ENCODE data around the gene PCBP3. TPM values are rescaled to one million over a fixed set of nuclear protein-coding genes. Genes with fewer than 3 reads are reported as not detected.
"Not testable (repeated sequence)": the region's sequence is repeated elsewhere in the genome, so short reads cannot be mapped to it uniquely, and the experiment has no call there.

The PCBP3 gene
- total RNA-seq, 2 experiments from 2014 or later, result 1.3 to 2.2 TPM

DNA sequence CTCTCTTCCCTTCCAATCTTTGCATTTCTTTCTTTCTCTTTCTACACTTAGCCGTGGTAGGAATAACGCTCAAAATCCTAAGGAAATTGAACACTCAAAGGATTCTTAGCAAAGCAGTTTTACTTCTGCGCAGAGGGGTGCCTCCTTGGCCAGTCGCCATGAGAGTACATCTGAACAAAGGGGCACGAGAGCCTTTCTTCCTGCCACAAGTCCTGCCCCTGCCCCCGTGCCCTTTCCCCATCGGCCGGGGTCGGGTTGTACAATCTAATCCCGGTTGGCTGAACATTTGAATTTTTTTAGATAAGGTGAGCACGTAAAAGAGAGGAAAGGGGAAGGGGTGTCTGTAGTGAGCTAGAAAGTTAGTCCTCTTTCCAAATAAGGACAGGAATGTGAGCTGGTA, 309.4 kb downstream of the PCBP3 start:
- DNase-seq (no peak), ATAC-seq (no peak)
- Mint-ChIP-seq H3K27ac (no peak overlapping the region), H3K4me3 (no peak overlapping the region), H3K27me3 (peaks cover 14% of the 10 kb centered on the region), H3K36me3 (no peaks in the 10 kb centered on the region), H3K4me1 (no peaks in the 10 kb centered on the region), H3K9me3 (ENCODE audit: low read depth) (no peaks in the 10 kb centered on the region)
- CTCF ChIA-PET, result no interaction called here

DNA sequence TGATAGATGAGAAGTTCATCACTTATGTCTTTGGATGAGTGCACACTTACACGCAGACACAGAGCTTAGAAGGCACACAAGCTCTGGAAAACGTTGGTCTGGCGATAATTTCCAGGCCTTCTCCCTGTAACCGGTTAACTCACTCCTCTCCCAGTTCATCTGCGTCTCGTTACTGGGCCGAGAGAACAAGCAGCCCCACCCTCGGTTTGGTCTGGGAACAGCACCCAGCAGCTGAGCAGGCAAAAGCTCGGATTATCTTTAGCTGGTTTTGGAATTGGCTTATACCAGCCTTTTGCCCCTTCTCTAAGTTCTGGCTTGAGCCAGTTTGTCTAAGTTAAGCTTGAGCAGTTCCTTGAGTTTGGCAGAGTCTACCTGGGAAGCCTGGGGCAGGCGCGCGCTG, 310.7 kb downstream of the PCBP3 start:
- H3K4me3 Mint-ChIP-seq, result no peak overlapping the region
- no peak for ATAC-seq
- no peak overlapping the region for H3K27ac Mint-ChIP-seq
- peaks cover 26% of the 10 kb centered on the region for H3K27me3 Mint-ChIP-seq
- H3K36me3 Mint-ChIP-seq, result no peaks in the 10 kb centered on the region
- CTCF ChIA-PET, result interaction anchor here (1.0 kb wide), 1 partner anchor 19 kb away, joined by 4 read pairs; no protein-coding TSS in a partner anchor
- no peaks in the 10 kb centered on the region for H3K9me3 Mint-ChIP-seq (ENCODE audit: low read depth)
- H3K4me1 Mint-ChIP-seq, result no peaks in the 10 kb centered on the region
- DNase-seq, result no peak

DNA sequence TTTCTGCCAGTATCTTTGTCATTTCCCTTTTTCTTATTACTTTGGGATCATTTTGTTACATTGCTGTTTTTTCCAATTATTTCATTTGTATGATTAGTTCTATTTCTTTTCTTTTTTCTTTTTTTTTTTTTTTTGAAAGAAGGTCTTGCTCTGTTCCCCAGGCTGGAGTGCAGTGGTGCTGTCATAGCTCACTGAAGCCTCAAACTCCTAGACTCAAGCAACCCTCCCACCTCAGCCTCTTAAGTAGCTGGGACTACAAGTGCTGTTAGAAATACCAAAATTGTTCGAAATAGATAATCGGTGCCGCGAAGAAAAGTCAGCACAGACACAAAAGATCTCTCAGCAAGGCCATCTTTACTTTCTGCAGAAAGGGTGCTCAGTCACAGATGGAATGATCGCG, 311.4 kb downstream of the PCBP3 start:
- H3K36me3 Mint-ChIP-seq, result no peaks in the 10 kb centered on the region
- peaks cover 26% of the 10 kb centered on the region for H3K27me3 Mint-ChIP-seq
- DNase-seq (no peak), ATAC-seq (no peak)
- no peaks in the 10 kb centered on the region for H3K9me3 Mint-ChIP-seq (ENCODE audit: low read depth)
- no peaks in the 10 kb centered on the region for H3K4me1 Mint-ChIP-seq
- no peak overlapping the region for H3K4me3 Mint-ChIP-seq
- H3K27ac Mint-ChIP-seq, result no peak overlapping the region
- CTCF ChIA-PET, result interaction anchor here (1.0 kb wide), 1 partner anchor 16 kb away, joined by 3 read pairs; no protein-coding TSS in a partner anchor

DNA sequence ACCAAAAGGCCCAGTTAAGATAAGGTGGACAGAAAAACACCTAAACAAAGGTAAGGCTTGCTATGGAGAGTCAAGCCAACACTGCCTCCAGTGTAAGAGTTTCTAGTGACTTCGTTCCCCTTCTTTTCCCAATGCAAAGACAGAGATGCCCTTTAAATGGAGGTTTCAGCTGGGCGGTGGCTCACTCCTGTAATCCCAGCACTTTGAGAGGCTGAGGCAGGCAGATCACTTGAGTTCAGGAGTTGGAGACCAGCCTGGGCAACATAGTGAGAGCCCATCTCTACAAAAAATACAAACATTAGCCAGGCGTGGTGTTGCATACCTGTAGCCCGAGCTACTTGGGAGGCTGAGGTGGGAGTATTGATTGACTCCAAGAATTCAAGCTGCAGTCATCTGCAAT, 314.0 kb downstream of the PCBP3 start:
- Mint-ChIP-seq H3K9me3 (ENCODE audit: low read depth) (peaks cover 3% of the 10 kb centered on the region), H3K4me1 (no peaks in the 10 kb centered on the region), H3K4me3 (no peak overlapping the region), H3K27ac (no peak overlapping the region), H3K27me3 (peaks cover 34% of the 10 kb centered on the region), H3K36me3 (peaks cover 3% of the 10 kb centered on the region)
- CTCF ChIA-PET, result interaction anchor here (2.0 kb wide), 1 partner anchor 13 kb away, joined by 4 read pairs; no protein-coding TSS in a partner anchor
- ATAC-seq (no peak), DNase-seq (no peak)

DNA sequence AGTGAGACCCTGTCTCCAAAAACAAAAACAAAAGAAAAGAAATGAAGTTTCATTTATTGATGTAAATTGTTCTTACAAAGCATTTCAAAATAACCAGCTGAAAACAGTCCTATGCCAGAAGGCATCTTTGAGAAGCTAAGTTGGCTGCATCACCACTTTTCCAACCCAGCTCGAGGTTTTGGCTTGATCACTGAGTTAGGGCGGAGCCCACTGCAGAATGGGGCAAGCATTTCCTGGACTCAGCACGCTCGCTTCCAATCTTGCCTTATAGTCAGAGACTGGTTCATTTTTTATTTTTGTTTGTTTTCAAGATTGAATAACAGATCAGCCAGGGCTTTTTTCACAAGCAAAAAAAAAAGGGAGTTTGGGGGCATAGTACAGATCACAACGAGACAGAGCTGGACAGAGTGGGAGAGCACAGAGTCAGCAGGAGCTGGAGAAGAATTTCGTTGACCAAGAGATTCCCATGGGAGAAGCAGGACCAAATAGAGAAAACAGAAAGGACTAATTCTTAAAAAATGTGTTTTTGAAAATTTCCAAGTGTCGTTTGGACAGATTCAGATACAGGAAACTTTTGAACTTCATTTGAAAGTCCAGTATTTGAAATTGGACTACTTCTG, 314.6 kb downstream of the PCBP3 start:
- no peak overlapping the region for H3K4me3 Mint-ChIP-seq
- H3K27me3 Mint-ChIP-seq, result peaks cover 31% of the 10 kb centered on the region
- no peak overlapping the region for H3K27ac Mint-ChIP-seq
- H3K36me3 Mint-ChIP-seq, result peaks cover 3% of the 10 kb centered on the region
- DNase-seq (no peak), ATAC-seq (no peak)
- H3K9me3 Mint-ChIP-seq (ENCODE audit: low read depth), result peaks cover 6% of the 10 kb centered on the region
- CTCF ChIA-PET, result interaction anchor here (2.0 kb wide), 1 partner anchor 13 kb away, joined by 4 read pairs; no protein-coding TSS in a partner anchor
- H3K4me1 Mint-ChIP-seq, result no peaks in the 10 kb centered on the region

- Mint-ChIP-seq H3K27ac (no peak overlapping the region), H3K4me1 (no peaks in the 10 kb centered on the region), H3K9me3 (ENCODE audit: low read depth) (peaks cover 11% of the 10 kb centered on the region), H3K36me3 (peaks cover 3% of the 10 kb centered on the region), H3K27me3 (peaks cover 34% of the 10 kb centered on the region), H3K4me3 (no peak overlapping the region)
- CTCF ChIA-PET, result interaction anchor here (0.6 to 2.0 kb wide), 2 partner anchors 12 to 496 kb away, joined by 3 to 4 read pairs; no protein-coding TSS in a partner anchor
- DNase-seq, result no peak
- ATAC-seq, result no peak
Measured at GRCh38 chr21:45959182-45959581, 315.7 kb downstream of the PCBP3 start.

DNA sequence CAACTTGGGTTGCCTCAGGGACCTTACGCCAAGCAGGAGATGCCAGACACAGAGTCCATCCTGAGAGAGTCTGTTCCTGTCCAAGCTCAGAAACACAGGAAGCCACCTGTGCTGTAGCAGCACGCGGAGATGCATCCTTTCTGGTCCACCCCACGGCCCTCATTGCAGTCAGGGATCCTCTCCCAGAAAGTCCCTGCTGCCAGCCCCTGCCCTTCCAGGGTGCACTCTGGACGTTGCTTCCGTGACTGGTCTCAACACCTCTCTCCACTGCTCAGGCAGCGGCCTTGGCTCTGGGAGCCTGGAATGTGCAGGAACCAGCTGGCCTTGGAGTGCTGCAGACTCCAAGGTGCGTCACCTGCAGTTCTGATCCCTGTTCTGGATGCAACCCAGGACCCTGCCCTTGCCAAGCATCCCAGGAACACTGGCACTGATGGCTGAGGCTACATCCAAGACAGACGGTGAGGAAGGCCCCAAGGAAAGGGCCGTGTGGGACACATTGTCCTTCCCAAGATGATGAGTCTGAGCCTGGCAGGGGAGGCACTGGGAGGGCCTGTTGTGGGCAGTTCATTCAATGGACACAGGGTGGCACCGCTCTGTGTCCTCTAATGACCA, 316.4 kb downstream of the PCBP3 start:
- no peak overlapping the region for H3K4me3 Mint-ChIP-seq
- ATAC-seq (no peak), DNase-seq (no peak)
- H3K27me3 Mint-ChIP-seq, result peaks cover 36% of the 10 kb centered on the region
- CTCF ChIA-PET, result interaction anchor here (0.6 kb wide), 1 partner anchor 495 kb away, joined by 3 read pairs; no protein-coding TSS in a partner anchor
- H3K9me3 Mint-ChIP-seq (ENCODE audit: low read depth), result peaks cover 12% of the 10 kb centered on the region
- no peaks in the 10 kb centered on the region for H3K4me1 Mint-ChIP-seq
- no peak overlapping the region for H3K27ac Mint-ChIP-seq
- H3K36me3 Mint-ChIP-seq, result peaks cover 3% of the 10 kb centered on the region

GRCh38 chr21:45961408-45961807, 317.9 kb downstream of the PCBP3 start:
- Mint-ChIP-seq H3K9me3 (ENCODE audit: low read depth) (peaks cover 12% of the 10 kb centered on the region), H3K27me3 (peaks cover 28% of the 10 kb centered on the region)
- DNase-seq, H3K4me3 Mint-ChIP-seq, H3K27ac Mint-ChIP-seq, H3K4me1 Mint-ChIP-seq, CTCF ChIA-PET, ATAC-seq, H3K36me3 Mint-ChIP-seq: not testable (repeated sequence)

GRCh38 chr21:45962531-45963231, 319.2 kb downstream of the PCBP3 start:
- DNase-seq (no peak), ATAC-seq (no peak)
- H3K9me3 Mint-ChIP-seq (ENCODE audit: low read depth), result peaks cover 12% of the 10 kb centered on the region
- no peak overlapping the region for H3K4me3 Mint-ChIP-seq
- no peak overlapping the region for H3K27ac Mint-ChIP-seq
- H3K36me3 Mint-ChIP-seq, result peaks cover 3% of the 10 kb centered on the region
- peaks cover 26% of the 10 kb centered on the region for H3K27me3 Mint-ChIP-seq
- CTCF ChIA-PET, result no interaction called here
- H3K4me1 Mint-ChIP-seq, result no peaks in the 10 kb centered on the region

DNA sequence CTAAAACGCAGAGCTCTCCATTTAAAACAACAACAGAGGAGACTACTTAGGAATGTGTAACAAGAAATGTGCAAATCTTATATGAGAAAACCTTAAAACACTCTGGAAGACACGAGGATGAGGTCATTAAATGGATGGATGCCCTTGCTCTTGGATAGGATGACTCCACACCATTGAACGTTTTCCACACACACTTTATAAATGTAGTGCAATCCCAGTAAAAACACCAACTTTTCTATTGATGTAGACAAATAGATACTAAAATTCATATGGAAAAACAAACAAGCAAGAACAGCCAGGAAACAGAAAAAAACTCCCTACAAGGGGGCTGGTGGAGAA, 319.7 kb downstream of the PCBP3 start:
- H3K27ac Mint-ChIP-seq, result no peak overlapping the region
- H3K9me3 Mint-ChIP-seq (ENCODE audit: low read depth), result peaks cover 12% of the 10 kb centered on the region
- CTCF ChIA-PET, result no interaction called here
- DNase-seq, result no peak
- peaks cover 24% of the 10 kb centered on the region for H3K27me3 Mint-ChIP-seq
- no peaks in the 10 kb centered on the region for H3K4me1 Mint-ChIP-seq
- H3K36me3 Mint-ChIP-seq, result peaks cover 3% of the 10 kb centered on the region
- no peak overlapping the region for H3K4me3 Mint-ChIP-seq
- no peak for ATAC-seq

GRCh38 chr21:45964649-45965048, 321.1 kb downstream of the PCBP3 start:
- DNase-seq, result no peak
- Mint-ChIP-seq H3K9me3 (ENCODE audit: low read depth) (peaks cover 12% of the 10 kb centered on the region), H3K36me3 (peaks cover 3% of the 10 kb centered on the region), H3K27me3 (peaks cover 14% of the 10 kb centered on the region), H3K4me1 (no peaks in the 10 kb centered on the region), H3K4me3 (no peak overlapping the region), H3K27ac (no peak overlapping the region)
- no peak for ATAC-seq
- CTCF ChIA-PET, result no interaction called here

DNA sequence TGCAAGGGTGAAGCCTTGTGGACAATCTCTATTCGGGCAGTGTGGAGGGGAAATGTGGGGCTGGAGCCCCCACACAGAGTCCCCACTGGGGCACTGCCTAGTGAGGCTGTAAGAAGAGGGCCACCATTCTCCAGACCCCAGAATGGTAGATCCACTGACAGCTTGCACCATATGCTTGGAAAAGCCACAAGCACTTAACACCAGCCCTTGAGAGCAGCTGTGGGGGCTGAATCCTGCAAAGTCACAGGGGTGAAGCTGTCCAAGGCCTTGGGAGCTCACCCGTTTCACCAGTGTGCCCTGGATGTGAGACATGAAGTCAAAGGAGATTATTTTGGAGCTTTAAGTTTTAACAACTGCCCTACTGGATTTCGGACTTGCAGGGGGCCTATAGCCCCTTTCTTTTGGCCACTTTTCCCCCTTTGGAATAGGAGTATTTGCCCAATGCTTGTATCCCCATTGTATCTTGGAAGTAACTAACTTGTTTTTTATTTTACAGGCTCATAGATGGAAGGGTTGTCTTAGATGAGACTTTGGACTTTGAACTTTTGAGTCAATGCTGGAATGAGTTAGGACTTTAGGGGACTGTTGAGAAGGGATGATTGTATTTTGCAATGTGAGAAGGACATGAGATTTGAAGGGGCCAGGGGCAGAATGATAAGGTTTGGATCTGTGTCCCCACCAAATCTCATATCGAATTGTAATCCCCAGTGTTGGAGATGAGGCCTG, 321.7 kb downstream of the PCBP3 start:
- Mint-ChIP-seq H3K4me1 (no peaks in the 10 kb centered on the region), H3K27ac (no peak overlapping the region), H3K36me3 (peaks cover 3% of the 10 kb centered on the region), H3K27me3 (peaks cover 14% of the 10 kb centered on the region), H3K9me3 (ENCODE audit: low read depth) (peaks cover 12% of the 10 kb centered on the region), H3K4me3 (no peak overlapping the region)
- CTCF ChIA-PET, result no interaction called here
- no peak for DNase-seq
- ATAC-seq, result no peak

DNA sequence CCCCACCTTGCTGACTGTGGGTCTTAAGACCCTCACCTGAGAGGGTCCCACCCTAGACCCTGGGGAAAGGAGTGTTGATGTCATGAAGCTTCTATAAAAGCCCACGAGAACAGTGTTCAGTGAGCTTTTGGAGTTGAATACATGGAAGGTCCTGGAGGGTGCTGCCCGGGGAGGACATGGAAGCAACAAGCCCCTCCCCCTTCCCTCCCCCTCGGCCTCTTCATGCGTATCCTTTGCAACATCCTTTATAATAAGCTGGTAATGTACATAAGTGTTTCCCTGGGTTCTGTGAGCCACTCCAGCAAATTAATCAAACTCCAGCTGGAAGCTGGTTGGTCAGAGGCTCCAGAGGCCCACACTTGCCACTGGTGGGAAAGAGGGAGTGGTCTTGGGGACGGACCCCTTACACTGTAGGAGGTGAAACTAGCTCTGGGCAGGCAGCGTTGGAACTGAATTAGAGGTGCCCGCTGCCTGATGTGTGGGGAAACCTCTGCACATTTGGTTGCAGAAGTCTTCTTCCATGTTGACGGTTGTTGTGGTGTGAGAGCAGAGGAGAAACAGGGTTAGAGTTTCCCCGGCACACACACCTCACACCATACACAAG, 323.4 kb downstream of the PCBP3 start:
- no peak overlapping the region for H3K27ac Mint-ChIP-seq
- H3K9me3 Mint-ChIP-seq (ENCODE audit: low read depth), result peaks cover 12% of the 10 kb centered on the region
- peaks cover 8% of the 10 kb centered on the region for H3K27me3 Mint-ChIP-seq
- H3K4me1 Mint-ChIP-seq, result no peaks in the 10 kb centered on the region
- ATAC-seq (no peak), DNase-seq (no peak)
- CTCF ChIA-PET, result interaction anchor here (0.6 kb wide), 1 partner anchor 695 kb away, joined by 3 read pairs; no protein-coding TSS in a partner anchor
- H3K4me3 Mint-ChIP-seq, result no peak overlapping the region
- H3K36me3 Mint-ChIP-seq, result peaks cover 3% of the 10 kb centered on the region
